Measurements from ENCODE around the gene RND2. TPM values are rescaled to one million over a fixed set of nuclear protein-coding genes. Genes with fewer than 3 reads are reported as not detected.
A peak's percentile ranks its signal among the peaks of the same experiment; 100 is the strongest.

Gene RND2
- total and polyA plus RNA-seq, 9 of the 15 experiments (the other 6 are each of a cell fraction or from before 2014, with no cell fraction given): 0.15 to 1.9 (median 0.98) TPM

- peak; percentile 93 for TF ChIP-seq MGA (IDR thresholded peaks at IDR 0.05)
- TF ChIP-seq SMAD2 (IDR thresholded peaks at IDR 0.05; ENCODE audit: low read depth, low read length): no peak
- TF ChIP-seq DPF2 (IDR thresholded peaks at IDR 0.05): peak; percentile 72
Measured at GRCh38 chr17:42979511-42980273, 45.3 kb upstream of the RND2 start, which contains the start of gene PTGES3L (continued).

All from K562 (cell line).